Ovary (tissue), 9 donors: ENCODE measurements around the gene KLK1. TPM values are rescaled to one million over a fixed set of nuclear protein-coding genes. Genes with fewer than 3 reads are reported as not detected.
"Not testable (repeated sequence)": the region's sequence is repeated elsewhere in the genome, so short reads cannot be mapped to it uniquely, and the experiment has no call there.

ENCODE experiments used
- DNase-seq, 5 donors: peaks; one replicate each; pipeline ENCODE4 v3.0.0-alpha.2; 2019 to 2020
- H3K27ac ChIP-seq, 2 donors: fragments of 200-600 bp; one replicate each; pipeline versions ENCODE4 v1.5.1 to v1.8.0; 2019 to 2022
- H3K27me3 ChIP-seq: fragments of 200-600 bp; one replicate; pipeline ENCODE4 v1.8.0; 2022
- H3K36me3 ChIP-seq: fragments of 200-600 bp; sonication (generic); one replicate; pipeline ENCODE4 v1.5.1; 2019
- H3K4me1 ChIP-seq: one replicate; pipeline ENCODE4 v1.8.1; 2013; ENCODE audit warnings: mild to moderate bottlenecking, moderate library complexity; ENCODE audit not compliant: insufficient read depth
- H3K4me3 ChIP-seq: fragments of 200-600 bp; sonication (generic); one replicate; pipeline ENCODE4 v1.5.1; 2017
- H3K9me3 ChIP-seq, 2 donors: fragments of 200-600 bp in 1 of 2; sonication (generic) in 1 of 2; one replicate each; pipeline versions ENCODE4 v1.5.1 to v1.8.1; 2013 to 2019; ENCODE audit warnings: mild to moderate bottlenecking in 1 of 2, moderate library complexity in 1 of 2
- CTCF ChIP-seq, 3 donors: fragments of 450-650 bp in 2 of 3; fragments of 200-600 bp in 1 of 3; IDR thresholded peaks; one replicate each; pipeline versions ENCODE4 v1.5.1 to v1.8.0; 2016 to 2022; ENCODE audit warnings: antibody characterized with exemption in 3 of 3, mild to moderate bottlenecking in 1 of 3
- EP300 ChIP-seq: sonication (generic); formaldehyde crosslinking; IDR thresholded peaks from one replicate; pipeline ENCODE4 v1.6.1; 2017; ENCODE audit warnings: antibody characterized with exemption
- POLR2A ChIP-seq: fragments of 450-650 bp; IDR thresholded peaks from one replicate; pipeline ENCODE4 v1.6.1; 2017; ENCODE audit warnings: antibody characterized with exemption, mild to moderate bottlenecking, moderate library complexity
- WGBS, 3 donors: extraction: QIAGEN DNeasy Blood & Tissue Kit in 1 of 3; methylation state at CpG; one replicate each; pipeline versions ENCODE4 v1.1.5 to v1.1.7; 2013 to 2017; 5-methylcytosine and 5-hydroxymethylcytosine counted together
- intact Hi-C, 4 donors: fragments of 100-400 bp; cut with DNase I; formaldehyde crosslinking; loops; one replicate each; pipeline versions ENCODE4 v1.11.0 to v1.15.1; 2022 to 2023
- polyA plus RNA-seq, 2 donors: library from polyadenylated mRNA; stranded (reverse); fragments of 200-250 nt in 1 of 2; fragments of 350-450 nt in 1 of 2; fragmentation: Illumina TruSeq in 1 of 2; extraction: RNeasy Lipid Tissue Mini Kit (QIAGEN cat#74804) in 1 of 2; gene quantifications; one replicate each; pipeline ENCODE4 v1.2.3, GENCODE V29; 2013 to 2014
- total RNA-seq, 7 donors: library from RNA; depleted of rRNA in 2 of 7; stranded (reverse); fragments of >200 nt in 2 of 7; fragmentation: NEBNext Ultra II Directional in 3 of 7; extraction: Animal tissue kit (Norgen Biotek cat#: 25700) in 3 of 7; gene quantifications; one replicate each; pipeline versions ENCODE4 v1.1.0 to v1.2.4, GENCODE V29; 2016 to 2023
- donor health status: DM: no; HTN: no; CAD: no; lungs with moderate emphysema.
- donor health status: DM: no; HTN: no; CAD: no.
- donor health status: Bipolar disorder and iron deficiency.
- donor health status: DM: yes; HTN: yes; CAD: no.
- donor health status: DM: no; HTN: no; CAD: no.
- donor health status: DM: yes; HTN: yes; CAD: no.

The KLK1 gene
- total and polyA plus RNA-seq, 9 donors, result 0.23 to 1.2 (median 0.57) TPM; not detected in 1

DNA sequence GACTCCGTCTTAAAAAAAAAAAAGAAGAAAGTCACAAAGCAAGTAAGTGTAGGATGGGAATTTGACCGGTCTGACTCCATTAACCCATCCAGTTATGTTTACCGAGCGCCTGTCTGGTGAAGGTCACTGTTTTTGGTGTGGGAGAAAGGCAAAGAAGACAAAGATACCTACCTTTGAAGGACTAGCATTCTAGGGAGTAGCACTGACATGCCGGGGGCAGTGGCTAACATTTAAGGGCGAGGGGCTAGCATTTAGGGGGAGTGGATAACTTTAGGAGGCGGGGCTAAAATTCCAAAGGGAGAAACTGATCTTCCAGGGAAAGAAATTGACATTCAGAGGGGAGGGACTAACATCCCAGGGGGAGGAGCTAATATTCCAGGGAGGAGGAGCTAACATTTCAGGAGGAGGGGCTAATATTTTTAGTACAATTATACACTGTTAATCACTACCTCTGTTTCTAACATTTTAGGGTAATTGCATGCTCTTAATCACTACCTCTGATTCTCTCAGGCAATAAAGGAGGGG is 44.6 kb downstream of the KLK1 start:
- Histone ChIP-seq H3K36me3 (no peaks in the 10 kb centered on the region), H3K27me3 (no peaks in the 10 kb centered on the region), H3K4me1 (no peaks in the 10 kb centered on the region), H3K4me3 (no peak overlapping the region), H3K27ac (no peak overlapping the region), H3K9me3 (peaks cover 0 to 4% of the 10 kb centered on the region in 2 donors)
- no peak for TF ChIP-seq CTCF (IDR thresholded peaks at IDR 0.05)
- no peak for TF ChIP-seq EP300
- TF ChIP-seq POLR2A, result no peak
- 34 to 37% (median 34%) methylated on average over 7 of the region's 7 CpGs for WGBS, 3 donors
- intact Hi-C loops, result loop anchor here in 1 of 4 donors (5.0 kb wide), 1 partner anchor 412 kb away; the partner anchor contains the start of gene NAPSA
- no peak for DNase-seq

GRCh38 chr19:50777830-50778303 is 45.7 kb downstream of the KLK1 start:
- Histone ChIP-seq H3K36me3 (no peaks in the 10 kb centered on the region), H3K27ac (no peak overlapping the region), H3K4me1 (no peaks in the 10 kb centered on the region), H3K27me3 (no peaks in the 10 kb centered on the region), H3K9me3 (peaks cover 0 to 4% of the 10 kb centered on the region in 2 donors), H3K4me3 (no peak overlapping the region)
- TF ChIP-seq EP300, result no peak
- TF ChIP-seq CTCF (IDR thresholded peaks at IDR 0.05), result no peak
- TF ChIP-seq POLR2A, result no peak
- intact Hi-C loops, result loop anchor here in 1 of 4 donors (5.0 kb wide), 1 partner anchor 411 kb away; the partner anchor contains the start of gene NAPSA
- DNase-seq, result no peak
- WGBS, 3 donors, result 0 to 1% (median 1%) methylated on average over 30 of the region's 30 CpGs

DNA sequence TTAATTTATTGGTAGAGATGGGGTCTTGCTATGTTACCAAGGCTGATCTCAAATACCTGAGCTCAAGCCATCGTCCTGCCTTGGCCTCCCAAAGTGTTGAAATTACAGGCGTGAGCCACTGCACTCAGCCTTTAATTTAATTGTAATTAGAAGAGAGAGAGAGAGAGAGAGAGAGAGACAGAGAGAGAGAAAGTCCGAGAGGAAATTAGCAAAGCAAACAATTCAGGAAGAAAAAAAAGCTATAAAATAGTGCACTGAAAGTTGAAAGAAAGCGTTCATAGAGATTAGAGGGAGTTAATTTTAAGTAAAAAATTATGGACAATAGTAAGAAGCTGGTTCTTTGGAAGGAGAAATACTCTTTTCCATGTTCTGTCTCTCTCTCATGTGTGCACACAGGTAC is 46.3 kb downstream of the KLK1 start:
- intact Hi-C loops, result loop anchor here in 1 of 4 donors (5.0 kb wide), 1 partner anchor 410 kb away; the partner anchor contains the start of gene NAPSA
- Histone ChIP-seq H3K36me3 (no peaks in the 10 kb centered on the region), H3K27ac (no peak overlapping the region), H3K4me1 (no peaks in the 10 kb centered on the region), H3K27me3 (no peaks in the 10 kb centered on the region), H3K4me3 (no peak overlapping the region), H3K9me3 (peaks cover 0 to 8% of the 10 kb centered on the region in 2 donors)
- no peak for DNase-seq
- 35 to 52% (median 48%) methylated on average over 4 of the region's 4 CpGs for WGBS, 3 donors
- TF ChIP-seq POLR2A (no peak), EP300 (no peak), CTCF (IDR thresholded peaks at IDR 0.05) (no peak)

GRCh38 chr19:50776131-50776530 is 47.5 kb downstream of the KLK1 start:
- Histone ChIP-seq H3K4me1 (no peaks in the 10 kb centered on the region), H3K27me3 (no peaks in the 10 kb centered on the region), H3K36me3 (no peaks in the 10 kb centered on the region), H3K27ac (no peak overlapping the region), H3K9me3 (peaks cover 0 to 8% of the 10 kb centered on the region in 2 donors), H3K4me3 (no peak overlapping the region)
- no peak for TF ChIP-seq POLR2A
- TF ChIP-seq CTCF (IDR thresholded peaks at IDR 0.05), result no peak
- TF ChIP-seq EP300, result no peak
- WGBS, 3 donors, result 74 to 82% (median 80%) methylated on average over 5 of the region's 5 CpGs
- DNase-seq, result no peak
- intact Hi-C loops, result loop anchor here in 1 of 4 donors (5.0 kb wide), 1 partner anchor 409 kb away; the partner anchor contains the start of gene NAPSA

DNA sequence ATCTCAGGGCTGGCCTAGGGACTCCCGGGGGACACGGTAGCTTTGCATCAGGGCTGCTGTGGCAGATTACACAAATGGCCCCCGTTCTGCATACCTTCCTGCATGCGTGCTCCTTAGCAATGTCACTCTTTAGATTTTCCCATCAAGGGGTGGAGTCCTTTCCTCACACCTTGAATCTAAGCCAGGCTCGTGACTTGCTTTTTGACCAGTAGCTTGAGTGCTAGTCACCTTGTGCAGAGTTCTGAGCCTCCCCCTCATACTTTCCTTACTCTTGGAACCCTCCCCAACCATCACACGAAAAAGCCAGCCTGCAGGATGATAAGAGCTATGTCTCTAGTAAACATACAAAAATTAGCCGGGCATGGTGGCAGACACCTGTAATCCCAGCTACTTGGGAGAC is 50.1 kb downstream of the KLK1 start:
- H3K27ac ChIP-seq, H3K36me3 ChIP-seq, DNase-seq, H3K27me3 ChIP-seq, H3K4me1 ChIP-seq, H3K4me3 ChIP-seq, intact Hi-C loops: not testable (repeated sequence)
- H3K9me3 ChIP-seq, result peaks cover 0 to 13% of the 10 kb centered on the region in 2 donors
- 26 to 50% (median 27%) methylated on average over 6 to 7 of the region's 7 CpGs for WGBS, 3 donors

DNA sequence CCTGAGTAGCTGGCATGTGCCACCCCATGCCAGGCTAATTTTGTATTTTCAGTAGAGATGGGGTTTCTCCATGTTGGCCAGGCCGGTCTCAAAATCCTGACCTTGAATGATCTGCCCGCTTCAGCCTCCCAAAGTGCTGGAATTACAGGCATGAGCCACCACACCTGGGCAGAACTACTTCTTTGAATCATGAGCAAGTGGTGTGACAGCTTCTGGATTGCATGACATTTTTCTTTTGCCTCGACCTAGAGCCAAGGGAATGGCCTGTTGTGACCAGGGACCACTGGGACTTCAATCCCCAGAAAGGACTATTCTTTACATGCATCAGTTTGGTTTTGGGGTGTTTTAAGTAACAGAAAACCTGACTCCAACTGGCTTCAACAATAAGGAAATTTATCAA is 50.7 kb downstream of the KLK1 start:
- H3K36me3 ChIP-seq, H3K4me3 ChIP-seq, H3K27me3 ChIP-seq, intact Hi-C loops, H3K4me1 ChIP-seq, DNase-seq, H3K27ac ChIP-seq: not testable (repeated sequence)
- peaks cover 0 to 13% of the 10 kb centered on the region in 2 donors for H3K9me3 ChIP-seq
- WGBS, 3 donors, result 80 to 83% (median 81%) methylated on average over 3 of the region's 3 CpGs
